ENCODE measurements around the gene SHANK1. TPM values are rescaled to one million over a fixed set of nuclear protein-coding genes. Genes with fewer than 3 reads are reported as not detected.
A peak's percentile ranks its signal among the peaks of the same experiment; 100 is the strongest.

Gene SHANK1
- total RNA-seq, 1 donor from 2014 or later: 14.0 TPM

- Mint-ChIP-seq H3K27me3 (ENCODE audit: low read depth) (peaks cover 49% of the 10 kb centered on the region), H3K36me3 (no peaks in the 10 kb centered on the region), H3K9me3 (no peaks in the 10 kb centered on the region), H3K4me1 (peaks cover 38% of the 10 kb centered on the region), H3K4me3 (peak overlapping the region; percentile 93), H3K27ac (peak overlapping the region; percentile 91)
- no peak for DNase-seq (ENCODE audit: low spot score in 2 of 2, unreplicated experiment in 2 of 2)
- TF ChIP-seq CTCF (IDR thresholded peaks at IDR 0.05; ENCODE audit: unreplicated experiment): no peak
Observed at GRCh38 chr19:50723735-50724521, 4.3 kb upstream of the SHANK1 start.

- H3K36me3 Mint-ChIP-seq: no peaks in the 10 kb centered on the region
- H3K4me3 Mint-ChIP-seq: peak within 1 kb of the TSS; percentile 93
- peak within 1 kb of the TSS; percentile 73 for H3K27ac Mint-ChIP-seq
- H3K4me1 Mint-ChIP-seq: peaks cover 35% of the 10 kb centered on the region
- DNase-seq (ENCODE audit: low spot score in 2 of 2, unreplicated experiment in 2 of 2): no peak
- TF ChIP-seq CTCF (IDR thresholded peaks at IDR 0.05; ENCODE audit: unreplicated experiment): no peak
- H3K27me3 Mint-ChIP-seq (ENCODE audit: low read depth): peaks cover 50% of the 10 kb centered on the region
- no peaks in the 10 kb centered on the region for H3K9me3 Mint-ChIP-seq
Observed at GRCh38 chr19:50723069-50723468, 3.5 kb upstream of the SHANK1 start, which contains the start of gene CLEC11A. TSS of gene CLEC11A (plus strand) at chr19:50723364. CDS start at chr19:50723526, 162 bp downstream.

GRCh38 chr19:50722201-50723013 is 2.8 kb upstream of the SHANK1 start:
- Mint-ChIP-seq H3K27ac (peak overlapping the region; percentile 54), H3K4me1 (peaks cover 38% of the 10 kb centered on the region), H3K4me3 (peak overlapping the region; percentile 93)

GRCh38 chr19:50721441-50722137 is 2.0 kb upstream of the SHANK1 start:
- H3K4me3 Mint-ChIP-seq: peak overlapping the region; percentile 93
- H3K9me3 Mint-ChIP-seq: no peaks in the 10 kb centered on the region
- DNase-seq (ENCODE audit: low spot score in 2 of 2, unreplicated experiment in 2 of 2): no peak
- peaks cover 61% of the 10 kb centered on the region for H3K27me3 Mint-ChIP-seq (ENCODE audit: low read depth)
- peak overlapping the region; percentile 0 for H3K27ac Mint-ChIP-seq
- H3K36me3 Mint-ChIP-seq: no peaks in the 10 kb centered on the region
- TF ChIP-seq CTCF (IDR thresholded peaks at IDR 0.05; ENCODE audit: unreplicated experiment): no peak
- H3K4me1 Mint-ChIP-seq: peaks cover 41% of the 10 kb centered on the region

More at GRCh38 chr19:50722201-50723013, 2.8 kb upstream of the SHANK1 start:
- no peaks in the 10 kb centered on the region for H3K36me3 Mint-ChIP-seq
- TF ChIP-seq CTCF (IDR thresholded peaks at IDR 0.05; ENCODE audit: unreplicated experiment): no peak
- peaks cover 56% of the 10 kb centered on the region for H3K27me3 Mint-ChIP-seq (ENCODE audit: low read depth)
- no peaks in the 10 kb centered on the region for H3K9me3 Mint-ChIP-seq
- no peak for DNase-seq (ENCODE audit: low spot score in 2 of 2, unreplicated experiment in 2 of 2)

- TF ChIP-seq CTCF (IDR thresholded peaks at IDR 0.05; ENCODE audit: unreplicated experiment): no peak
- no peak overlapping the region for H3K27ac Mint-ChIP-seq
- H3K9me3 Mint-ChIP-seq: no peaks in the 10 kb centered on the region
- no peak for DNase-seq (ENCODE audit: low spot score in 2 of 2, unreplicated experiment in 2 of 2)
- H3K36me3 Mint-ChIP-seq: no peaks in the 10 kb centered on the region
- H3K4me1 Mint-ChIP-seq: peaks cover 38% of the 10 kb centered on the region
- H3K4me3 Mint-ChIP-seq: peak overlapping the region; percentile 53
- peaks cover 67% of the 10 kb centered on the region for H3K27me3 Mint-ChIP-seq (ENCODE audit: low read depth)
Observed at GRCh38 chr19:50720921-50721381, 1.3 kb upstream of the SHANK1 start.
